Panc1 (cell line): Measurements from ENCODE around the gene STK25.

Experiments used
- POLR2AphosphoS5 ChIP-seq: IDR thresholded peaks from 2 replicates; pipeline ENCODE4 v1.6.1; 2012; ENCODE audit warnings: mild to moderate bottlenecking, low read depth, low read length, moderate library complexity
- SIN3A ChIP-seq: IDR thresholded peaks from 2 replicates; pipeline ENCODE4 v1.6.1; 2012; ENCODE audit warnings: low read depth, mild to moderate bottlenecking, low read length, moderate library complexity, borderline replicate concordance; ENCODE audit not compliant: insufficient read depth
- TF ChIP-seq, protein P1 (sequence below): fragments of 450-650 bp; IDR thresholded peaks from 2 replicates; pipeline ENCODE4 v1.5.1; 2017; ENCODE audit warnings: mild to moderate bottlenecking

DNA sequence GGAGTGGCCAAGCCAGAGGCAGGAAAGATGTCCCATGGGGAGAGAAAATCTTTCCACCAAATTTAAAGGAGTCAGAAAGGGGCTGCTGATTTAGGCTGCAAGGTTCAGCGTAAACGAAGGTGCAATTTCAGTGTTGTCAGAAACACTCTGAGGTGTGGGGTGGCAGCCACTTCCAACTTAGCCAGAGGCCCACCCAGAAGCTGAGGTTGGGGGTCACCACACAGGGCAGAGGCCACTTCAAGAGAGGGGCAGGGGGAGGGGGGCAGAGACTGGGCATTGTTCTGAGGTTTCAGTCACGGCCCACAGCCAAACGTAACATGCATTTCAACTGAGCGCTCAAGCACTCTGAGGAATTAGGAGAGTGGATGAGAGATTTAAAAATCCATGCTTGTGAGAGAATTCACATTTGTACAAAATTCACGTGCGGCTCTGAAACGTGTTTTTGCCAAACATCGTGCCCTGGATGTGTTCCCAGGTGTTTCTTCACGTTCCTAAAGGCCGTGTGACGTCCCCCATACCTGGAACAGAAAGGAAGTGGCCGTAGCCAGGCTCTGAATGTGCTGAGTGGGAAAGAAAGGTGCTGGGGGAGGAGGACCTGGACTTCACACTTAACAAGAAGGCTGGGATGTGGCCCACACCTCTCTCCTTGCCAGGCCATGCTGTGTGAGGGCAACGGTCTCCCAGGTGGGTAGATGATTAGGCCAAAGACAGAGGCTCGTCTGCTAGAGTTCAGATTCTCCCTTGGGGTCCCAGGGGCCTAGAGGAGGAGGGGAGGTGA lies 30.6 kb upstream of the STK25 start:
- no peak for TF ChIP-seq POLR2AphosphoS5
- TF ChIP-seq, protein P1, sequence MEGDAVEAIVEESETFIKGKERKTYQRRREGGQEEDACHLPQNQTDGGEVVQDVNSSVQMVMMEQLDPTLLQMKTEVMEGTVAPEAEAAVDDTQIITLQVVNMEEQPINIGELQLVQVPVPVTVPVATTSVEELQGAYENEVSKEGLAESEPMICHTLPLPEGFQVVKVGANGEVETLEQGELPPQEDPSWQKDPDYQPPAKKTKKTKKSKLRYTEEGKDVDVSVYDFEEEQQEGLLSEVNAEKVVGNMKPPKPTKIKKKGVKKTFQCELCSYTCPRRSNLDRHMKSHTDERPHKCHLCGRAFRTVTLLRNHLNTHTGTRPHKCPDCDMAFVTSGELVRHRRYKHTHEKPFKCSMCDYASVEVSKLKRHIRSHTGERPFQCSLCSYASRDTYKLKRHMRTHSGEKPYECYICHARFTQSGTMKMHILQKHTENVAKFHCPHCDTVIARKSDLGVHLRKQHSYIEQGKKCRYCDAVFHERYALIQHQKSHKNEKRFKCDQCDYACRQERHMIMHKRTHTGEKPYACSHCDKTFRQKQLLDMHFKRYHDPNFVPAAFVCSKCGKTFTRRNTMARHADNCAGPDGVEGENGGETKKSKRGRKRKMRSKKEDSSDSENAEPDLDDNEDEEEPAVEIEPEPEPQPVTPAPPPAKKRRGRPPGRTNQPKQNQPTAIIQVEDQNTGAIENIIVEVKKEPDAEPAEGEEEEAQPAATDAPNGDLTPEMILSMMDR, result no peak
- TF ChIP-seq SIN3A, result no peak
